ENCODE measurements around the gene ORMDL3. TPM values are rescaled to one million over a fixed set of nuclear protein-coding genes. Genes with fewer than 3 reads are reported as not detected.

Gene ORMDL3
- total and polyA plus RNA-seq, 4 donors = 38.6 to 76.7 (median 63.9) TPM

DNA sequence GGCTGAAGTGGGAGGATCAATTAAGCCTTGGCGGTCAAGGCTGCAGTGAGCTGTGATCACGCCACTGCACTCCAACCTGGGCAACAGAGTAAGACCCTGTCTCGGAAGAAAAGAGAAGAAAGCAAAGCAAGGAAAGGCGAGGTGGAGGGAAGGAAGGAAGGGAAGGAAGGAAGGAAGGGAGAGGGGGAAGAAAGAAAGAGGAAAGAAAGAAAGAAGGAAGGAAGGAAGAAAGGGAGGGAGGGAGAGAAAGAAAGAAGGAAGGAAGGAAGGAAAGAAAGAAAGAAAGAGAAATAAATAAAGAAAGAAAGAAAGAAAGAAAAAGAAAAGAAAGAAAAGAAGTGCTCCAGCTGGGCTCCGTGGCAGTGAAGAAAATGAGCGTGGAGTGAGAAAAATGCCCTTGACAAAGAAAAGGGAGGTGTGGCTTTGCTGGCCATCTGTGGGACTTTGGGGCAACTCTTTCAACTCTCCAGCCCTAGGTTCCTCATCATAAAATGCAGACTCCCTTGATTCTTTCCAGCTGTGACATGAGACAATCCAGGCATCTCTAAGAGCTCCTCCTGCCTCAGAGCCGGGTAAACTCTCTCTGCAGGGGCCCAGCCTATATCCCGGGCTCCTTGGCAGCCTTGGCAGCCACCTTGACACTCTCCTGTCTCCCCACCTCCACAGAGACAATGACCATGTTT lies 37.8 kb upstream of the ORMDL3 start:
- no peak overlapping the region for H3K27ac ChIP-seq (ENCODE audit: low read depth in 1 of 2, low read length in 1 of 2)
- WGBS, 2 donors = 69 to 71% methylated on average over 8 of the region's 8 CpGs
- H3K4me1 ChIP-seq (ENCODE audit: control insufficient read depth in 5 of 5, insufficient read depth in 5 of 5, low read length in 5 of 5) = peaks cover 0 to under 1% (median 0%) of the 10 kb centered on the region in 5 donors
- TF ChIP-seq, protein P1, sequence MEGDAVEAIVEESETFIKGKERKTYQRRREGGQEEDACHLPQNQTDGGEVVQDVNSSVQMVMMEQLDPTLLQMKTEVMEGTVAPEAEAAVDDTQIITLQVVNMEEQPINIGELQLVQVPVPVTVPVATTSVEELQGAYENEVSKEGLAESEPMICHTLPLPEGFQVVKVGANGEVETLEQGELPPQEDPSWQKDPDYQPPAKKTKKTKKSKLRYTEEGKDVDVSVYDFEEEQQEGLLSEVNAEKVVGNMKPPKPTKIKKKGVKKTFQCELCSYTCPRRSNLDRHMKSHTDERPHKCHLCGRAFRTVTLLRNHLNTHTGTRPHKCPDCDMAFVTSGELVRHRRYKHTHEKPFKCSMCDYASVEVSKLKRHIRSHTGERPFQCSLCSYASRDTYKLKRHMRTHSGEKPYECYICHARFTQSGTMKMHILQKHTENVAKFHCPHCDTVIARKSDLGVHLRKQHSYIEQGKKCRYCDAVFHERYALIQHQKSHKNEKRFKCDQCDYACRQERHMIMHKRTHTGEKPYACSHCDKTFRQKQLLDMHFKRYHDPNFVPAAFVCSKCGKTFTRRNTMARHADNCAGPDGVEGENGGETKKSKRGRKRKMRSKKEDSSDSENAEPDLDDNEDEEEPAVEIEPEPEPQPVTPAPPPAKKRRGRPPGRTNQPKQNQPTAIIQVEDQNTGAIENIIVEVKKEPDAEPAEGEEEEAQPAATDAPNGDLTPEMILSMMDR (IDR thresholded peaks at IDR 0.05; ENCODE audit: control extremely low read depth, extremely low read depth) = no peak
- no peak overlapping the region for H3K4me3 ChIP-seq
- ATAC-seq (ENCODE audit: insufficient read depth, low FRiP score) (no peak), DNase-seq (no peak)
- H3K27me3 ChIP-seq (ENCODE audit: control insufficient read depth in 3 of 3, insufficient read depth in 3 of 3, low read length in 2 of 3) = peaks cover 0 to under 1% (median 0%) of the 10 kb centered on the region in 3 donors
- no peaks in the 10 kb centered on the region for H3K9me3 ChIP-seq (ENCODE audit: control insufficient read depth in 4 of 4, insufficient read depth in 3 of 4, low read length in 3 of 4)
- no peaks in the 10 kb centered on the region for H3K36me3 ChIP-seq (ENCODE audit: control insufficient read depth in 4 of 4, insufficient read depth in 4 of 4, low read length in 4 of 4)
- H3K9ac ChIP-seq (ENCODE audit: insufficient read depth in 1 of 2, low read length in 2 of 2) = no peak overlapping the region

DNA sequence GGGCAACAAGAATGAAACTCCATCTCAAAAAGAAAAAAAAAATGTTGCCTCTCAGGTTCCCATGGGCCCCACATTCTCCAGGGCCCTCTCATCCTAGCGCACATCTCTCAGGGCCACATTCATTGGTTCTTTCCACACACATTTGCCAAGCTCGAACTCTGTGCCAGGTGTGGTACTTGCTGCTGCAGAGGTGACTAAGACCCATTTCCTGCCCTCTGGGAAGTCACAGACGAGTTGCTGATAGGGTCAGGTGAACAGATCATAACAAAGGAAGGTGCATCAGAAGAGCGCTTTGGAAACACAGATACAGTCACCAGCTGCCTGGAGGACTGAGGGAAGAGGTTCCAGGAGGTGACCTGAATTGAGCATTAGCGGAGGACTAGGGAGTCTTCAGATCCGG lies 36.4 kb upstream of the ORMDL3 start:
- H3K9me3 ChIP-seq (ENCODE audit: control insufficient read depth in 4 of 4, insufficient read depth in 3 of 4, low read length in 3 of 4) = no peaks in the 10 kb centered on the region
- H3K4me3 ChIP-seq = no peak overlapping the region
- 75 to 84% methylated on average over 6 of the region's 6 CpGs for WGBS, 2 donors
- peaks cover 0 to 3% (median 0%) of the 10 kb centered on the region in 5 donors for H3K4me1 ChIP-seq (ENCODE audit: control insufficient read depth in 5 of 5, insufficient read depth in 5 of 5, low read length in 5 of 5)
- no peaks in the 10 kb centered on the region for H3K36me3 ChIP-seq (ENCODE audit: control insufficient read depth in 4 of 4, insufficient read depth in 4 of 4, low read length in 4 of 4)
- ATAC-seq (ENCODE audit: insufficient read depth, low FRiP score) (no peak), DNase-seq (no peak)
- no peak overlapping the region for H3K9ac ChIP-seq (ENCODE audit: insufficient read depth in 1 of 2, low read length in 2 of 2)
- no peaks in the 10 kb centered on the region for H3K27me3 ChIP-seq (ENCODE audit: control insufficient read depth in 3 of 3, insufficient read depth in 3 of 3, low read length in 2 of 3)
- TF ChIP-seq, protein P1 (IDR thresholded peaks at IDR 0.05; ENCODE audit: control extremely low read depth, extremely low read depth) = no peak
- H3K27ac ChIP-seq (ENCODE audit: low read depth in 1 of 2, low read length in 1 of 2) = no peak overlapping the region

GRCh38 chr17:39962642-39963220 lies 35.3 kb upstream of the ORMDL3 start, which contains the start of gene GSDMA:
Gene GSDMA (plus strand): TSS chr17:39963004. CDS start chr17:39965688, 2,684 bp downstream.
- Histone ChIP-seq H3K9me3 (ENCODE audit: control insufficient read depth in 4 of 4, insufficient read depth in 3 of 4, low read length in 3 of 4) (no peaks in the 10 kb centered on the region), H3K4me3 (no peak within 1 kb of the TSS), H3K36me3 (ENCODE audit: control insufficient read depth in 4 of 4, insufficient read depth in 4 of 4, low read length in 4 of 4) (no peaks in the 10 kb centered on the region), H3K27ac (ENCODE audit: low read depth in 1 of 2, low read length in 1 of 2) (no peak within 1 kb of the TSS), H3K9ac (ENCODE audit: insufficient read depth in 1 of 2, low read length in 2 of 2) (no peak within 1 kb of the TSS), H3K27me3 (ENCODE audit: control insufficient read depth in 3 of 3, insufficient read depth in 3 of 3, low read length in 2 of 3) (no peaks in the 10 kb centered on the region), H3K4me1 (ENCODE audit: control insufficient read depth in 5 of 5, insufficient read depth in 5 of 5, low read length in 5 of 5) (peaks cover 0 to 3% (median 0%) of the 10 kb centered on the region in 5 donors)
- WGBS, 2 donors = 64 to 71% methylated on average over 6 of the region's 6 CpGs
- TF ChIP-seq, protein P1 (IDR thresholded peaks at IDR 0.05; ENCODE audit: control extremely low read depth, extremely low read depth) = no peak
- DNase-seq (no peak), ATAC-seq (ENCODE audit: insufficient read depth, low FRiP score) (no peak)

All from lung (tissue), 12 donors.